Measurements from ENCODE around the gene FHDC1. TPM values are rescaled to one million over a fixed set of nuclear protein-coding genes. Genes with fewer than 3 reads are reported as not detected.

Gene FHDC1
- total and polyA plus RNA-seq, 12 donors: 0.08 to 0.43 (median 0.19) TPM

GRCh38 chr4:152988721-152989553, 52.8 kb downstream of the FHDC1 start:
- Histone ChIP-seq H3K4me1 (no peaks in the 10 kb centered on the region), H3K27me3 (peaks cover 0 to 16% (median 0%) of the 10 kb centered on the region in 7 donors), H3K36me3 (no peaks in the 10 kb centered on the region), H3K4me3 (no peak overlapping the region), H3K27ac (no peak overlapping the region), H3K9me3 (no peaks in the 10 kb centered on the region)
- intact Hi-C loops (cut with DNase I): no loop called here
- no peak for TF ChIP-seq CTCF (IDR thresholded peaks at IDR 0.05)
- ATAC-seq (no peak), DNase-seq (no peak)
- 91 to 93% methylated on average over 4 of the region's 4 CpGs for WGBS, 2 donors

- ATAC-seq (no peak), DNase-seq (no peak)
- peaks cover 0 to 10% (median 0%) of the 10 kb centered on the region in 7 donors for H3K27me3 ChIP-seq
- H3K27ac ChIP-seq: no peak overlapping the region
- H3K4me3 ChIP-seq: no peak overlapping the region
- WGBS, 2 donors: 80 to 83% methylated on average over 3 of the region's 3 CpGs
- no peaks in the 10 kb centered on the region for H3K9me3 ChIP-seq
- no peak for TF ChIP-seq CTCF (IDR thresholded peaks at IDR 0.05)
- H3K36me3 ChIP-seq: no peaks in the 10 kb centered on the region
- H3K4me1 ChIP-seq: no peaks in the 10 kb centered on the region
- intact Hi-C loops (cut with DNase I): no loop called here
Observed at GRCh38 chr4:152989554-152989970, 53.4 kb downstream of the FHDC1 start.

- intact Hi-C loops (cut with DNase I): no loop called here
- 87 to 91% methylated on average over 8 of the region's 8 CpGs for WGBS, 2 donors
- no peaks in the 10 kb centered on the region for H3K36me3 ChIP-seq
- no peak for DNase-seq
- no peak overlapping the region for H3K27ac ChIP-seq
- peaks cover 0 to under 1% (median 0%) of the 10 kb centered on the region in 9 donors for H3K4me1 ChIP-seq
- no peaks in the 10 kb centered on the region for H3K9me3 ChIP-seq
- no peak for ATAC-seq
- no peak overlapping the region for H3K4me3 ChIP-seq
- H3K27me3 ChIP-seq: peaks cover 0 to 10% (median 0%) of the 10 kb centered on the region in 7 donors
- no peak for TF ChIP-seq CTCF (IDR thresholded peaks at IDR 0.05)
Observed at GRCh38 chr4:152990471-152991131, 54.5 kb downstream of the FHDC1 start.

GRCh38 chr4:152991398-152991797, 55.3 kb downstream of the FHDC1 start:
- DNase-seq: no peak
- Histone ChIP-seq H3K27me3 (peaks cover 0 to 14% (median 0%) of the 10 kb centered on the region in 7 donors), H3K4me1 (peaks cover 0 to 9% (median 5%) of the 10 kb centered on the region in 9 donors), H3K9me3 (no peaks in the 10 kb centered on the region), H3K36me3 (no peaks in the 10 kb centered on the region), H3K27ac (no peak overlapping the region), H3K4me3 (no peak overlapping the region)
- intact Hi-C loops (cut with DNase I): no loop called here
- no peak for ATAC-seq
- 80 to 90% methylated on average over 3 of the region's 3 CpGs for WGBS, 2 donors
- no peak for TF ChIP-seq CTCF (IDR thresholded peaks at IDR 0.05)
